GM18498 (cell line): ENCODE data around the gene PSMC3IP.
A peak's percentile ranks its signal among the peaks of the same experiment; 100 is the strongest.
"Not testable (repeated sequence)": the region's sequence is repeated elsewhere in the genome, so short reads cannot be mapped to it uniquely, and the experiment has no call there.

Source experiments
- ATAC-seq: cut with Tn5 transposase; IDR thresholded peaks from one replicate; pipeline ENCODE4 v1.9.1; 2021; ENCODE audit warnings: mild to moderate bottlenecking, moderate library complexity; ENCODE audit not compliant: unreplicated experiment

Gene PSMC3IP, protein sequence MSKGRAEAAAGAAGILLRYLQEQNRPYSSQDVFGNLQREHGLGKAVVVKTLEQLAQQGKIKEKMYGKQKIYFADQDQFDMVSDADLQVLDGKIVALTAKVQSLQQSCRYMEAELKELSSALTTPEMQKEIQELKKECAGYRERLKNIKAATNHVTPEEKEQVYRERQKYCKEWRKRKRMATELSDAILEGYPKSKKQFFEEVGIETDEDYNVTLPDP

DNA sequence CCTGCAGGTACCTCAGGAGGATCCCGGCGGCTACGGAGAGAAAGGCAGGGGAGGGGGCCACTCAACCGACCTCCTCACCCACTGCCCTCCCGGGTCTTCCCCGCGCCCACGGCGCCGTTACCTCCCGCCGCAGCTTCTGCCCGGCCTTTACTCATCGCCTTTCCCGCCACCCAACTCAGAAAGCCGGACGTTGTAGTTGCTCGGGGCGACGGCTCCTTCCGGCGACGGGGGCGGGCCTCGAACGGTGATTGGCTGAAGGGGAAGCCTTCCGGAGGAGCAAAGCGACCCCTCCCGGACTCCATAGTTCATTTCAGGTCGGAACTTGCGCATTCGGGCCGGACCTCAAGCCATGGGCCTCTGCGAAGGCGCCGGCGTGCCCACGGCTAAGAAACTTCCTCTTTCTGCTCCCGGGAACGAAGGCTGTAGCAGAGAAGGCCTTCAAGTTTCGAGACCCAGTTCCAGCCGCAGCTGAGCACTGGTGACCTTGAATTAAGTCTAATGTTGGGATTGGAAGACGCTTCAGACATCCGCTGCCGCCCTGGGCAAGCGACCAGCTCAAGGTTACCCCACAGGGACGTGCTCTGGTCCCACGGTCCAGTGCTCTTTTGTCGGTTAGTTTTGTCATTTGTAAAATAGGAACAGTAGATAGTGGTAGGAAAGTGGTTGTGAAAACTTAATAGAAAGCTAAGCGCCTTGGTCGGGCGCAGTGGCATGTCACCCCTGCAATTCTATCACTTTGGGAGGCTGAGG is at the start of gene PSMC3IP:
Gene PSMC3IP (minus strand): TSS at position 198 of the 750 bp plus-strand sequence. CDS start 43 bp downstream, at position 155.
- peak; percentile 71 for ATAC-seq

DNA sequence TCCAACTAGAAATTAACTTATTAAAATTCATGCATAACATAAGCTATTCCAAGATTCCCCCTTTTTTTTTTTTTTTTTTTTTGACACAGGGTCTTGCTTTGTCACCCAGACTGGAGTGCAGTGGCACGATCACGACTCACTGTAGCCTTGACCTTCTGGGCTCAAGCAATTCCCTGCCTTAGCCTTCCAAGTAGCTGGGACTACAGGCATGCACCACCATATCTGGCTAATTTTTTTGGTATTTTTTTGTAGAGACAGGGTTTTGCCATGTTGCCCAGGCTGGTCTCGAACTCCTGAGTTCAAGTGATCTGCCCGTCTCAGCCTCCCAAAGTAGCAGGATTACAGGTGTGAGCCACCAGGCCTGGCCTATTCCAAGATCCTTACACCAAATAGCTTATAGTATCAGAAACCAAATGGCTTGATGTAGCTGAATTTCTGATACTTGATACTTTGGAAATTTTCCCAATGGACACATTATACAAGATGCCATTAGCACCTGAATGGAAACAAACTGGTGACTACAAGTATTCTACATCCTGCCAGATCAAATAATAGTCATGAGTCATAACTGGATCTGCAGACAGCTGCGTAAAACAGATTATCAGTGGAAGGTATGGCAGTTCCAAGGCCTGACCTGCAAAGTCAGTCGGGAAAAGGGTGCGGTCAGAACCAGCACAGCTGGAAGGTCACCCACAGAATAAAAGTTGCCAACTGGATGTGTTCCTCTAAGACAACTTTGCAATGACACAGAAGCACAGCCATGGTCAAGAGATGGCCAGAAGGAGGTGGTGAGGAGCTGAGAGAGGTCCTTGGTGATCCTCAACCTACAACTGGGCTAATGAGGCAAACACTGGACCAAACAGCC is 46.4 kb upstream of the PSMC3IP start:
- ATAC-seq, result no peak

DNA sequence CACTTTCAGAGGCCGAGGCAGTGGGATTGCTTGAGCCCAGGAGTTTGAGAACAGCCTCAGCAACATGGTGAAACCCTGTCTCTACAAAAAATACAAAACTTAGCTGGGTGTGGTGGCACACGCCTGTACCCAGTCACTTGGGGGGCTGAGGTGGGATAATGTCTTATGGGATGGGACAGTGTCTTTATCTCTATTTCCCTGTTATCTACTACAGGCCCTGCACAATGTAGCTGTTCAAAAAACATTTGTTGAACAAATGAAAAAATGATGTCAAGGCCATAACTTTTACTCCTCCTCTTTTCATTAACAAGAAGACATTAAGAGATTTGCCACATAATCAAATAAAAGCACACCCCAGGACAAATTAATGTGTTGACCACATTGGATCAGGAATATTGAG is 45.7 kb upstream of the PSMC3IP start:
- ATAC-seq, result no peak

DNA sequence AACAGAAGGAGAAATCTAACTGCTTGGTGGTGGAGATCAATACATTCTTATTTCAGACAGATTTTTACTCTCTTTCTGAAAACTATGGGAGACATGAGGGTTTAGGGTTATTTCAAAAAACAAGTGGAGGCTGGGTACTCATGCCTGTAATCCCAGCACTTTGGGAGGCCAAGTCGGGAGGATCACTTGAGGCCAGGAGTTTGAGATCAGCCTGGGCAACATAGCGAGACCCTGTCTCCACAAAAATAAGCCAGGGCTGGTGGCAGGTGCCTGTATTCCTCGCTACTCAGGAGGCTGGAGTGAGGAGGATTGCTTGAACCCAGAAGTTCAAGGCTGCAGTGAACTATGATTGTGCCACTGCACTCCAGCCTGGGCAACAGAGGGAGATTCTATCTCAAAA is 44.5 kb upstream of the PSMC3IP start:
- not testable (repeated sequence) for ATAC-seq

DNA sequence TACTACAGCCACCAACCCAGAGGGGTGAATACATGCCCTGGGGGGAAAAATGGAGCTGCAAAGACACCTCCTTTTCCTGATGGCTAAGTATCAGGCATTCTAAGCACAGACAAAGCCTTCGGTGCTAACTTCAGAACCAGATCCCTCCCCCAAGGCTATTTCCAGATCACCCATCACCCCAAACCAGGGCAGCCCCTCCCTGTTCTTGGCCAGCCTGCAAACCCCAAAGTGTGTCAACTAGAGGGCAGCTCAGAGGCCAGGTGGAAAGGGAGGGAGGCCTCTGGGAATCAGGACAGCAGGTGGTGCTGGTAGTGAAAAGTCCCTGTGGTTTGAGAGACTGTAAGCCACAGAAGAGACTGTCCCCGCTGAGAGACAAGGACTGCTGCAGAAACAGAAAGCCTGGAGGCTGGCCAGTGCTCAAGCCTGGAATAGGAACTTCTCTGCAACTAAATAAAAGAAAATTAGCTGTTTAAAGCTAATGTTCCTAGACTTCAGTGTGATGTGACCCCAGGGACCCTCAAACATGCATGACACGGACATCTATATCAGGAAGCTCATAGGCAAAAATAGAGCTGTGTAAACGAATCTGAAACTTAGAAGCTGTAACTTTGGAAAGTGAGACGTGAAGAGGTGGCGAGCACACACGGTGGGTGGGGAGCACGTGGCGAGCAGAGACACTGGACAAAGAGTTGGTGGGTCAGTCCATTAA is 41.1 kb upstream of the PSMC3IP start:
- peak; percentile 84 for ATAC-seq

DNA sequence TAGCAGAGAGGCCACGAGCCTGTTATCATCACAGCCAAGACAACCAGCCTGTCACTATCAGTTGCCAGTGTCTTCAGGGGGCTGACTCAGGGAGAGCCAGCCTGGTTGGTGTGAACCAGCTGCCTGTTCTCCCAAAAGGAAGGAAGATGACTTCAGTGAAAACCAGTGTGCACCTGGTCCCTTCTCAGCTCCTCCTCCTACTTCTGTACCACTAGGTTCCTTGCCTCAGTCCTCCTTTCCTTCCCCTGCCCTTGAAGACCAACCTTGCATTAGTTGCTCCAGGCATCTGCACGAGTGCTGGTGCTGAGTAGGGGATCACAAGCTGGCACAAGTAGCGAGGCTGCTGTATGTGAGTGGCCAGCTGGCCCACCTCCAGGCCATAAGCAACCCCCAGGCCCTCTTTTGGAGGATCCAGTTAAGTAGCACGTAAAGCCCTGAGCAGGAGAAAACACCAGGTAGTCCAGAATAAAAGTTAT is 40.5 kb upstream of the PSMC3IP start:
- peak; percentile 14 for ATAC-seq

DNA sequence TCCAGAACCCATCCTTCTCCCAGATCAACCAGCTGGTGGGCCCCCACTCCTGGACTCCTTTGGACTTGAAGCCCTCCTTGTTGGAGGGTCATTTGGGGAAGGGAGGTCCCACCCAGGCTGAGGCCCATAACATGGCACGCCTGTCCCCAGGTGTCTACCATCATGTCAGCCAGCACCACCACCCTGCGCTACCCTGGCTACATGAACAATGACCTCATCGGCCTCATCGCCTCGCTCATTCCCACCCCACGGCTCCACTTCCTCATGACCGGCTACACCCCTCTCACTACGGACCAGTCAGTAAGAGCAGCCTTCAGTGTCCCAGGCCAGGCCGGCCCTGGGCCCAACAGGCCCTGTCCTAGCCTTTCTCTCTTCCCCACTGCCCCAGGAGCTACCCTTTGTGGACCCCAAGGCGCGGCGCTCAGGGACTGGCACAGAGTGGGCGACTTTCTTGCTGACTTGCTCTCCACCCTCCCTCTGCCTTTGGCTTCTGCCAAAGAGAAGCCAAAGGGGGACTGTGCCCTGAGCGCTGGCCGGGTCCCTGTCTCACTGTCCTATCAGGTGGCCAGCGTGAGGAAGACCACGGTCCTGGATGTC is 36.3 kb upstream of the PSMC3IP start:
- ATAC-seq, result no peak

DNA sequence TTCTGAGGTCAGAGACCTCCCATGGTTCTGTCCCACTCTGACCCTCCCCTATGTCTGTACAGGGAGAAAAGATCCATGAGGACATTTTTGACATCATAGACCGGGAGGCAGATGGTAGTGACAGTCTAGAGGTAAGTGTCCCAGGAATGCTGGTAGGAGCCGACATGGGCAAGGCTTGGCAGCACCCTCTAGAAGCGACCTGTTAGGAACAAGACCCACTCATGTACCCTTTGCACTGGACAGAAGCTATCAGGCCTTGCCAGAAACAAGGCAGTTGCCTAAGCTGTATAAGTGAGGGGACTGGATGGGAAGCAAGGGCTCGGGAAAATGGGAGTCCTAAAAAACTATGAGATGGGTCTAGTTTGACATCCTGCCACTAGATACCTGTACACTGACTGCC is 34.5 kb upstream of the PSMC3IP start:
- no peak for ATAC-seq

DNA sequence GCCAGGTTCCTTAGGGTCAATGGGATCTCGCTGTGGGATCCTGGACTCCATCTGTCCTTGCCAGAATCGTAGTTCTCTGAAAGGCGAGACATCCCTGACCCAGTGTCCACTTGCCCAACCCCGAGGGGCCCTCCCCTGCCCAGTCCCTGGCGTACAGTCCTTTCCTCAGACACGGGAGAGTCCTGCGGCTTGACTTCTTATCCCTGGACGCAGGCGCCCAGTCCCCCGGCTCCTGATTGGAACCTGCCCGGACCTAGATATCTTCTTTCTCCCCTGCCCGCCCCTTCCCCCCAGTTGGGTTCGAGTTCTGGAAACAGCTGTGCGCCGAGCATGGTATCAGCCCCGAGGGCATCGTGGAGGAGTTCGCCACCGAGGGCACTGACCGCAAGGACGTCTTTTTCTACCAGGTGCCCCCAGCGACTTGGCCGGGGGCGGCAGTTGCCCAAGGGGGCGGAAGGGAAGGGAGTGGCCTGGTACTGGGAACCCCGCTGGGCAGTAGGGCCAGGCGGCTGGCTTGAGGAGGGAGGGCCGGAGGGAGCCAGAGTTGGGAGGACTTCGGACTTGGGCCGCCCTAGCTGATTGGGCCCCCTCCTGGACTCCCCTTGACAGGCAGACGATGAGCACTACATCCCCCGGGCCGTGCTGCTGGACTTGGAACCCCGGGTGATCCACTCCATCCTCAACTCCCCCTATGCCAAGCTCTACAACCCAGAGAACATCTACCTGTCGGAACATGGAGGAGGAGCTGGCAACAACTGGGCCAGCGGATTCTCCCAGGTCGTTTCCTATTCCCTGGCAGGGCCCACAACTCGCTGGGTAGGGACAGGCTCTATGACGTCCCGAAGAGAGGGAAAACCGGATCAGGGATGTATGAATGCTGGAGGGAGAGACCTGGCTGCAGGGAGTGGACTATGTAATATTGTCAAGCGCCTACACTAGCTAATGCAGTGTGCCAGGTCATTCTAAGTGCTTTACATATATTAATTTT is 32.6 kb upstream of the PSMC3IP start:
- ATAC-seq, result not testable (repeated sequence)

DNA sequence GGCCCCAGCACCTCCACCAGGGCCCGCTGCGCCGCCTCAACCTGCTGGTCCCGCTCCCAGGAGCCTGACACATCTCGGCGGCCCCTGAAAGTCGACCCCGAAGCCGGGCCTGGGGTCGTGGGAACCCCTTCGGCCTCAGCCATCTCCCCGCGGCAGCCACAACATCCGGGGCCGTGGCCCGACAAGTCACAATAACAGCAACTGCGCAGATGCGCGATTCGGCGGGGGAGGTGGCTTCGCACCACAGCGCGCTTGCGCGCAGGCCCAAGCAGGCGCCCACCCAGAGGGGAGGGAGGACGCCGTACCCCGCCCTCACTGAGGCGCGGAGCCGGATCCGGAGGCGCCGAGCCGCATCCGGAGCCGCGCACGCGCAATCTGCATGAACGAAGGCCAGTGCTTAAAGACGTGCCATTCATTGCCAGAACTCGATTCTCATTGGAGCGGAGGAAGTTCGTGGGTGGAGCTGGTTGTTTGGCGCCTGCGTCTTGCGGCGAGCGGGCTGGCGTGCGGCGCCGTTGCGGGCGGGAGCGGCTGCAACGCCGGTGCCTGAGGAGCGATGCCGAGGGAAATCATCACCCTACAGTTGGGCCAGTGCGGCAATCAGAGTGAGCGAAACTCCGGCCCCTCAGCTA is 31.8 kb upstream of the PSMC3IP start, which contains the start of the genes RETREG3 and TUBG1:
Gene RETREG3 (minus strand): TSS at position 193 of the 632 bp plus-strand sequence. CDS start 50 bp downstream, at position 143.
Gene TUBG1 (plus strand): TSS at position 502 of the 632 bp plus-strand sequence. CDS start 55 bp downstream, at position 557.
- ATAC-seq, result peak; percentile 93

DNA sequence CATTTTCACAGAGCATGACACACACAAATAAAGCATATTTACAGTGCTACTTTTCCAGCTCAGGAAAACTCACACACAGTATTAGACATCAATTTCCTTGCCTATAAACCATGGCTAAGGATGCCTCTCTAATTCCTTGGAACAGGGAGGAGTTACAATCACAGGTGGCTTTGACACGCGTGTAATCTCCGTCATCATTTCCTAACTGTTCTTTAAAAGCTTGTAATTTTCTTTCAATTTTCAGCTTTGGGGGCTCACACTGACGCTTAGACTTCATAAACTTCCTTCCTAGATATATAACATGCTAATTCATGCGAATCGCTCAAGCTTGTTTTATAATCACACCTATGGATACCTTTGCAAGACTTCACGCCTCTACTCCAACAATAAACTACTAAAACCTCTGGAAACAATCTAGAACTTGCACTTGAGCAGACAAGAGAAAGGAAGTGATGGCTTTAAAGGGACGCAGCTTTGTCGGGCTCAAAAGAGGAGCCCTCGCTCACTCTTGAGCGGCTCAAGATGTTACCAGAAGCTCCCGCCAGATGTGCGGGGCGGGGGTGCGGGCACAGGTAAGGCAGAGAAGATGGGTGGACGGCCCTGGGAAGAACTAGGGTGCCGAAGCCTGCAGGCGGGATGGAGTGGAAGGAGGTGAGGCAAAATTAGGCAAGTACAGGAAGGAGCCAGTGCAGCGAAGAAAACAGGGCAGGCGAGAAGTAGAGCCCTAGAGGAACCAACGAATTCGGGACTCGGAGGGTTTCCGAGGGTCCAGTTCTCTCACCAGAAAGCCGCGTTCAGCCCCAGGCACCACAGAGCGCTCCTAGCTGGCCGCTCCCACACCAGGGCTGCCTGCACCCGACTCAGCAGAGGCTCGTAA is 31.0 kb upstream of the PSMC3IP start:
- ATAC-seq, result peak; percentile 40

DNA sequence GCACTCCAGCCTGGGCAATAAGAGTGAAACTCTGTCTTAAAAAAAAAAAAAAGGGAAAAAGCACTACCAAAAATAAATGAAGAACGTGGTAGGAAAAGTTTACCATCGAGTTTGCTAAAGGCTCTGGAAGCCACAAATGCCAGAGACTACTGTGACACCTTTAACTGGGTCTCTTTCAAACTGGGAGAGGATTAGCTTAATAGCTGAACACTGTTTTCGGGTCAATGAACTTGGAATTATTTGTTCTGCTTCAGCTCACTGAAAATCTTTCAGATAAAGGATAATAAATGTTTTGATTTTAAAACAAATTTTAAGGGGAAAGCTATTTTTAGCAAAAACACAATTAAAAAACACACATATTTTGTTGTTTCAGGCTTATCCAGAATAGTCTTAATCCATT is 30.2 kb upstream of the PSMC3IP start:
- ATAC-seq, result no peak

DNA sequence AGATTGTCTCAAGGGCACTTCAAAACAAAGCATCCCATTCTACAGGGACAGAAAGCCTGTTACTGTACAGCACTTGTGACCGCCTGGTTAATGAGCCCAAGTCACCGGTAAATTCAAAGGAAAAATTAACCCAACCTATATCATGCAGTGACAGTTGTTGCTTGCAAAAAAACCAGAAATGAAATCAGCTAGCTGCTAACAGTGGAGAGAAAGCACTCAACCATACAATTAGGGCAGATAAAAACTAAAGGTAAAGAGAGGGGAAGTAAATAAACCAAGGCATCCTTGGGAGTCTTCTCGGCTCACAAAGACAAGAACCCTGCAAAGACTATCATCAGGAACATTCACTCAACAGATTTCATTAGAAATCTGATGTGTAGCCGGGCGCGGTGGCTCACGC is 25.8 kb upstream of the PSMC3IP start:
- ATAC-seq, result no peak

DNA sequence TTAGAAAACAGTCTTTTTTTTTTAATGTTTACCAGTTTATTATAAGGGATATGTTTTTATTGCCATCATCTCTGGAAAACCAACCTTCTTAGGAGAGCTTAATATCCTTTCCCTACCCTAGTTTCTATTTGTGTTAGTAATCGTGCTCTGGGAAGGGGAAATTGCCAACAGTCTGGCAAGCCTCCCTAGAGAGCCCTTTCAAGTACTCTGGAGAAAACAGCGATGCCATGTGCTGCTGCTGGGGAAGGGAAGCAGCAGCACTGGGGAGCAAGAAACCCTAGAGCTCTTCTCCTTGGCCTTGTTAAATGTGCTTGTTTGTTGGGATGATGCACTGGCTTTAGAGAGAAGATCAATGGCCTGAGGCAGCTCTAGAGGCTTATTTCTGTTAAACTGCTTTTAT is 21.4 kb upstream of the PSMC3IP start:
- ATAC-seq, result no peak

DNA sequence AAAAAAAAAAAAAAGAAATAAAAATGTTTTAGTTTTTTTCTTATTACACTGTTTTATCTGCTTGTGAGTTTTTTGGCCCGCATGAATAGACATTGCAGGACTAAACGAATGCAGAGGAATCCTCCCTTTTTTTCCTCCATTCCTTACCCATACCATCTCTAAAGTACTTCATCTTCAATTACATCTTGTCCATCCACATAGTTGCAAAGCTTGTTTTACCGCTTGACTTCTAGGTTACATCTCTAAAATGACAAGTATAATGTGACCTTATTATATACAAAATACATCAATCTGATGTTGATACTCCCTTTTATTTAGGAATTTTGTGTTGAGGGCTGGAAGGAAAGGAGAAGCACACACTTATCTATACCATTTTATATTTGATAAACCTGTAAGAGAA is 18.9 kb upstream of the PSMC3IP start:
- no peak for ATAC-seq

DNA sequence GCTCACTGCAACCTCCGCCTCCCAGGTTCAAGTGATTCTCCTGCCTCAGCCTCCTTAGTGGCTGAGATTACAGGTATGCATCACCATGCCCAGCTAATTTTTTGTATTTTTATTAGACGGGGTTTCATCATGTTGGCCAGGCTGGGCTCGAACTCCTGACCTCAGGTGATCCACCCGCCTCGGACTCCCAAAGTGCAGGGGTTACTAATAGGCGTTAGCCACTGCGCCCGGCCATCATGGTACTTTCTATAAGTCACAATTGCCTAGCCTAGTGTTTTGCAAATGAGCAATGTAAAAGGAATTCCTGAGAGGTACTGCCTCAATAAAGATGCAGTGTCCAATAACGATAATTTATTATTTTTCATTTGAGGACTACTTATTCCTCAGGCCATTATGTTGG is 13.9 kb upstream of the PSMC3IP start:
- no peak for ATAC-seq

DNA sequence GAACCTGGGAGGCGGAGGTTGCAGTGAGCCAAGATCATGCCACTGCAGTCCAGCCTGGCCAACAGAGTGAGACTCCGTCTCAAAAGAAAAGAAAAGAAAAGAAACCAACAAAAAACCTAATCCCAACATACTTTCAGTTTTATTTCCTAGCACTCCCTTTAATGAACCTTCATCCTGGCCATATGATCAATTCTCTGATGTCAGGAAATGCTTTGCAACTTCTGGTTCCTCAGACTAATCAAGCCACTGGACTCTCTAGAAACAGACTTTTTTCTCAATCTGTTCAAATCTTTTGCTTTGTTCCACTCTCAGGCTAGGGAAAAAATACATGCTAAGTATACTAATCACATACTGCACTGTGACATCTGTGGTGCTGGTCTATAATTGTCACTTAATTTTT is 13.4 kb upstream of the PSMC3IP start:
- ATAC-seq, result no peak
